SK-N-SH treated with all-trans-retinoic acid at 6 μM for 48 hours (cell line): ENCODE results near the gene MYO1H.

Experiments
- ARNTL ChIP-seq: fragments of 450-650 bp; formaldehyde crosslinking; IDR thresholded peaks from 2 replicates; pipeline ENCODE4 v1.5.0; 2020; ENCODE audit warnings: low read depth, mild to moderate bottlenecking, moderate library complexity, borderline replicate concordance
- BACH2 ChIP-seq: fragments of 250-450 bp; sonication (Bioruptor Pico); IDR thresholded peaks from 2 replicates; pipeline ENCODE4 v1.9.0; 2021; ENCODE audit warnings: mild to moderate bottlenecking, borderline replicate concordance
- GLIS3 ChIP-seq: fragments of 250-450 bp; sonication (Bioruptor Pico); IDR thresholded peaks from 2 replicates; pipeline ENCODE4 v1.5.0; 2020; ENCODE audit warnings: mild to moderate bottlenecking, moderate library complexity
- PATZ1 ChIP-seq: fragments of 250-450 bp; sonication (Bioruptor Pico); IDR thresholded peaks from 2 replicates; pipeline ENCODE4 v1.8.0; 2020; ENCODE audit warnings: mild to moderate bottlenecking, moderate library complexity, borderline replicate concordance
- SNAI2 ChIP-seq: fragments of 250-450 bp; sonication (Bioruptor Pico); IDR thresholded peaks from 2 replicates; pipeline ENCODE4 v1.5.0; 2020; ENCODE audit warnings: mild to moderate bottlenecking, moderate library complexity
- ZNF565 ChIP-seq: fragments of 450-650 bp; formaldehyde crosslinking; conservative IDR thresholded peaks from 2 replicates; pipeline ENCODE4 v1.5.0; 2020; ENCODE audit warnings: low read depth, mild to moderate bottlenecking, moderate library complexity

- TF ChIP-seq SNAI2 (CRISPR knock-in tag) (no peak), GLIS3 (CRISPR knock-in tag) (no peak), BACH2 (CRISPR knock-in tag) (no peak), ZNF565 (CRISPR knock-in tag) (no peak), PATZ1 (CRISPR knock-in tag) (peak; percentile 33; the same call in 1 of the 2 replicates), ARNTL (CRISPR knock-in tag) (no peak)
Observed at GRCh38 chr12:109462868-109463692, 115.4 kb downstream of the MYO1H start.
